Activated T-helper 1 cell treated with Interleukin-2 at 50 U/mL for 16 hours (primary cell): ENCODE results near the gene FAM168B.
"Not testable (repeated sequence)": the region's sequence is repeated elsewhere in the genome, so short reads cannot be mapped to it uniquely, and the experiment has no call there.

Source experiments
- DNase-seq: peaks from one replicate; pipeline ENCODE4 v3.0.0-alpha.2; 2020; ENCODE audit warnings: low read depth

The FAM168B gene, protein sequence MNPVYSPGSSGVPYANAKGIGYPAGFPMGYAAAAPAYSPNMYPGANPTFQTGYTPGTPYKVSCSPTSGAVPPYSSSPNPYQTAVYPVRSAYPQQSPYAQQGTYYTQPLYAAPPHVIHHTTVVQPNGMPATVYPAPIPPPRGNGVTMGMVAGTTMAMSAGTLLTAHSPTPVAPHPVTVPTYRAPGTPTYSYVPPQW

DNA sequence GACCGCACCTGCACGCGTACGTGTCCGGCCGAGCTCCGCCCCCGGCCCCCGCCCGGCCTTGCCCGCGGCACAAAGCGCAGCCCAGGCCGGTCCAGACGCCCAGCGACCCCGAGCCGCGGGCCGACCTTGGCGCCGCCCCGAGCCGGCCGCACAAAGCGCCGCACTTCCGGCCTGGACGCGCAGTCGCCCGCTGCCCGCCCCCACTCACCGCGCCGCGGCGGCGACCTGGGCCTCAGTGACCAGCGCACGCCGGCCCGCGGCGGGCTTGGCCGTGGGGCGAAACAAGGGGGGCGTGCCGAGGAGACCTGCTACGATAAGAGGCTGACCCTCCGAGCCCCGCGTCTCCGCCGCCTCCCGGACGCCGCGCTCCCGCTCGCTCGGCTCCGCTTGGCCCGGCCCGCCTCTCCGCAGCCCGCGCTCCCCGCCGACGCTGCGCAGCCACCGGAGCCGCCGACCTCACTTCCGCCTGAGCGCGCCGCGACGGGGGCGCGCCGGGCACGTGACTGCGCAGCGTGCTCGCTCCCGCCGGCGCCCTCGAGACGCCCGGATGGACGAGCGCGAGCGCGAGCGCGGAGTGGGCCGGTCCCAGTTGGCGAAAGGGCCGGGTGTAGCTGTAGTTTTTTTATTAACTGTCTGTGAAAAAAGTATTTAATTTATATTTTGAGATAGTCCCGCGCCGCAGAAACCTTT, at the start of gene FAM168B:
FAM168B (minus strand) TSS at position 455 of the 690 bp plus-strand sequence. CDS start 10,814 bp downstream, outside the sequence.
- peak; percentile 85 for DNase-seq

DNA sequence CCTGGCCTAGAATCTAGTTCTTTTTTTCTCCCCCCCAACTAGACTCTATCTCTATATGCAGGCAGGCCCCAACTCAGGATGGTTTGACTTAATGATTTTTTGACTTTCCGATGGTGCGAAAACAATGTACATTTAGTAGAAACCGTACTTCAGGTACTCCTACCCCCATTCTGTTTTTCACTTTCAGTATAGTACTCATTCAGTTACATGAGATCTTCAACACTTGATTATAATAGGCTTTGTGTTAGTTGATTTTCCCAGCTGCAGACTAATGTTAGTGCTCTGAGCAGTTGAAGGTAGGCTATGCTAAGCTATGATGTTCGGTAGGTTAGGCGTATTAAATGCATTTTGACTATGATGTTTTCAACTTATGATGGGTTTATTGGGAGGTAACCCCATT, 49.6 kb upstream of the FAM168B start:
- no peak for DNase-seq

DNA sequence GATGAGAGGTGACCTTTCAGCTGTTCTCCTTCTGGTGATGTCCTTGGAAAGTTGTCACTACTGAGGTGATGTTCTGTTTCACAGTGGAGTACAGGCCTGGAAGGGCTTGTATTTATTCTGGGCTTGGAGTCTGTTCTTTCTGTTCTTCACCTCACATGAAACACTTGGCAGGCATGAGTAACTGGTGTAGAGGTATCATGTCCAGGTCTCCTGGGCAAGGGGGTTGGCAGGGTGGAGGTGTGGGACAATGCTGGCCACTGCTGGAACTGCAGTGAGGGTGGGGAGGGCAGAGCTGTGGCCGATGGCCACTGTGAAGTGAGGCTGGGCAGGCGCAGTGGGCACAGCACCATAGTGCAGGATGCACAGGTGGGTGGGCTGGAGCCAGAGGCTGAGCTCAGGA, 47.3 kb upstream of the FAM168B start:
- DNase-seq = no peak

DNA sequence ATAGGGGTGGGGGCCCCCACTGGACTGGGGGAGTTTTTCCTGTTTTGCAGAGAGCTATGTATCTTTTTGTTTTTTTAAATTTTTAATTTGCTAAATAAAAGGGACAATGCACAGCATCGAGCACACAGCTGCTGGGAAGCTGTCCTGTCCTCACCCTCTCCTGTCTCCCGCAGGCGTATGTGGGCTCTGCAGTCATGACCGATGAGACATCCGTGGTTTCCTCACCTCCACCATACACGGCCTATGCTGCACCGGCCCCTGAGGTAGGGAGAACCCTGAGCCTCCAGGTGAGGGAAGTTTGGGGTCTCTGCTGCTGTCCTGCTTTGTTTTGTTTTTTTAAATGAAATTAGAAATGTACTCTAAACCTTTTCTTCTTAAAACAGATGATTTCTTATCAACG, 39.5 kb upstream of the FAM168B start:
- DNase-seq = no peak

DNA sequence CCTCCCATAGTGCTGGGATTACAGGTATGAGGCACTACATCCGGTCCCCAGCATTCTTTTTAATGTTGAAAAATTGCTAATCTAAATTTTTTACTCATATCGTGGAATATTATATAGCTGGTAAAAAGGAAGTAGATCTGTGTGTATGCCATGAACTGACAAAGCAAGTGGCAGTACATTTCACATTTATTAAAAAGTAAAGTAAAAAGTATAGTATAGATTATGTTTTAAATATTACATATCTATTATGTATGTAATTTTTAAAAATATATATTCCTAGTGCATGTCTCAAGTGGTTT, 37.0 kb upstream of the FAM168B start:
- DNase-seq = no peak

DNA sequence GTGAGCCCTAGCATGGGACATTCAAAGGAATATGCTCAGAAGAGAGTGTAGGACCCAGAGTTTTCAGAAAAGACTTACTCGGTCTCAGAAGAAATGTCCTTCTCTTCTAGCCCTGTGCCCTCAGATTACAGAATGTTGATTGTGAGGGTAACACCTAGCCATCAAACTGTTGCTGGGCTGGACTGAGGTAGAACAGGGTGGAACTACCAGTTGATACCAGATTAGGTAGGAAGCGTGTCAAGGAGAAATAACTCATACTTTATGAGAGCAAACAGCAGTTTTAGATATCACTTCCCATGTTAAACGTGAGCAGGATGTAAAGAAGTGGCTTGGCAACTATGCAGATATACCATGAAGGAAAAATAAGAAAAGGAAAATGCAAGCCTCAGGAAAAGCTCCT, 34.7 kb upstream of the FAM168B start:
- no peak for DNase-seq

DNA sequence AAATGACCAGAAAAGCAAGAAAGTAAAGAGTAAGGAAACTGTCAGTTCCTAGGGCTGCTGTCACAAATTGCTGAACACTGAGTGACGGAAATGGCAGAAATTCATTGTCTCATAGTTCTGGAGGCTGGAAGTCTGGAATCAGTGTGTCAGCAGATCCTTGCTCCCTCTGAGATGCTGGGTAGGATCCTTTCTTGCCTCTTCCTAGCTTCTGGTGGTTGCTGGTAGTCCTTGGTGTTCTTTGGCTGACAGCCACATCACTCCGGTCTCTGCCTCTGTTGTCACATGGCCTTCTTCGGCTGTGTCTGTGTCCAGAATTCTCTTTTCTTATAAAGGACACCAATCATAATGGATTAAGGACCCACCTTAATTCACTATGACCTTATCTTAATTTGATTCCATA, 33.8 kb upstream of the FAM168B start:
- no peak for DNase-seq

DNA sequence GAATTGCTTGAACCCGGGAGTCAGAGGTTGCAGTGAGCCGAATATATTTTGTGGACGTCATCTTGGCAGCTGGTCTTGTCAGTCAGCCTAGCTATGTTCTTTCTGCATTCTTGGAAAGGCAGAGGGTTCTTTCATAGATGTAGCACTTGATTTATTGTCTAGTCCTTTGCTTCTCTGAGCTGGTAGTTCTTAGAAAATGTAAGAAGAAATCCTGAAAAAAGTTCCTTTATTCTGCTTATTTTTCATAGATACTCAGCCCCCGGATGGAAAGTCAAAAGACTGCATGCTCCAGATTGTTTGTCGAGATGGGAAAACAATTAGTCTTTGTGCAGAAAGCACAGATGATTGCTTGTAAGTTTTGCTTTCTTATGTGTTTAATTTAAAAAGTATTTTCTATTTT, 33.2 kb upstream of the FAM168B start:
- DNase-seq = no peak

DNA sequence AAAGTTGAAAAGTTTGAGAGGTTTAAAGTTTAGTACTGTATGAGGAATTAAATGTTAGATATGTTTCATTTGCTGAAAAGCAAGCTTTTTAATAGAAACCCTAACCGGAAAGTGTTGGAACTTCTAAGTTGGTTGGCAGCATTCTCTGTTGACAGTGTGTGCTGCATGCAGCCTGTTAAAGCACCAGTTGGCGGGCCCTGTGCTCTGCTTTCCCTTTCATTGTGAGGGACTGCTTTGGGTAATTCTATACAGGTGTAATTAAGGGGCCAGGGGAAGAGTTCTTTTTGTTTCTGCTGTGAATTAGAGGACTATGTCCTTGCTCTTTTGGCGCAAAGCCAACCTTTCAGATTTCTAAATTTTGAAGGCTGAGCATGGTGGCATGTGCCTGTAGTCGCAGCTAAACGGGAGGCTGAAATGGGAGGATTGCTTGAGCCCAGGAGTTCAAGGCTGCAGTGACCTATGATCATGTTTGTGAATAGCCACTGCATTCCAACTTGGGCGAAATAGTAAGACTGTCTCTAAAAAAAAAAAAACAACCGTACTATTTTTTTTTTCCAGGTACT, 32.0 kb upstream of the FAM168B start:
- no peak for DNase-seq

DNA sequence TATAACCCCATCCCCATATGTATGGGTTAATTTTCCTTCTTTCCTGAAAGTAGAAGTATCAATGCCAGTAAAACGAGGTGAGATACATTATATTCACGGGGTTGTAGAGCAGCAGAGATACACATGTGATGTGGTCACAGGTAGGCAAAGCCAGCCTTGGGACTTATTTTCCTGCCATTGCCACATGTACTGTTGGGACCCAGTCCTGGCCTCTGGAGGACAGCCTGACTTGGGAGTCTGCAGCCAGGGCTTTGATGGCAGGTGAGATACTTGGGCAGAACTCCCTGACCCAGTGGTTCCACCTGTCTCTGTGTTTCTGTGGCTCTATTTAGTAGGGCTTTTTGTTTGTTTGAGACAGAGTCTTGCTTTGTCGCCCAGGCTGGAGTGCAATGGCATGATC, 29.9 kb upstream of the FAM168B start:
- no peak for DNase-seq

DNA sequence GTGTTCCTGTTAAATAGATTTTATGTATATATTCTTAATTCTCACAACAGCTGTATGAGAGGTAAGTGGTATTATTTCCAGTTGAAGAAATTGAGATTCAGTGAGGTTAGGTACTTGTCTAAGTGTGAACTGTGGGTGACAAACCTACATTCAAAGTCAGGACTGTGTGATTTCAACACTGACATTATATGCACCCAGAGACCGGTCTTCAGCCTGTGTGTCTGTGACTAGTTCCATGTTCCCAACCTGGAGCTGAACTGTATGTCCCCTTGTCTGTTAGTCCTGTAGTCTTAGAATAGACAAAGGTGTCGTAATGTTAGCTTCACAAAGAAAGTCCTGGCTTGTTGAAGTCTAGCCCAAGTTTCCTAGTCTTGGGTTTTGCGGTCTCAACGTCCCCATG, 29.2 kb upstream of the FAM168B start:
- DNase-seq = no peak

DNA sequence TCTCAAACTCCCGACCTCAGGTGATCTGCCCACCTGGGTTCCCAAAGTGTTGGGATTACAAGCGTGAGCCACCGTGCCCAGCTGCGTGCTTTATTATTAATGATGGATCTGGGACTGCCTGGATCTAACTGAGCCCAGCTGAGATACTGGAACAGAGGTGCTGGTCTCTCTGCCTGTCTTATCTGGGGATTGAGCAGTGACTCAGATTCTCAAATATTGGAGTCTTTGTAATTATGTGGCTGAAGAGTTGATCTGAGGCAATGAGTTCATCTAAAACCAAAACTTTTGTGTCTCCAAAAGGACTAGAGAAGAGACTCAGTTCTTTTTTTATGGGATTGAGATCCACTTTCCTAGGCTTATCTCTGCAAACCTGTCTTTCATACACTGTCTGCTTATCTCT, 28.2 kb upstream of the FAM168B start:
- DNase-seq = no peak

DNA sequence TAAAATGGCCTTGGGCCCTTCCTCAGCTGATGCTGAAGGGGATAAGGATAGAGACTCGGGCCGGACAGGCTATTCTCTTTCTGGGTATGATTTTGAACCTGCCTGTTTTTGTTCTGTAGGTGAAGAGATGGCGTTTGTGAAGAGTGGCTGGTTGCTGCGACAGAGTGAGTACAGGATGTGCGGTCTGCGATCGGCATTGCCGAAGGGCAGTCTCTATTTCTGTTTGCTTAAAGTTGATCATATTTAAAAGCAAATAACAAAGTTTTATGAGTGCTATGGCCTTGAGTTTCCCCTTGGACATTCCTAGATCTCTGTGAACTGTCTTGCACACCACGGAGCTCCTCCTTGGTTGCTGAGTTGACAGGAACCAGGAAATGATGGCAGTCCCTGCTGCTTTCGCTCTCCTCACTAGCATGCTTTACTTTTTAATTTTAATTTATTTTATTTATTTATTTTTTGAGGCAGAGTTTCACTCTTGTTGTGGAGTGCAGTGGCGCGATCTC, 27.6 kb upstream of the FAM168B start:
- DNase-seq = no peak

DNA sequence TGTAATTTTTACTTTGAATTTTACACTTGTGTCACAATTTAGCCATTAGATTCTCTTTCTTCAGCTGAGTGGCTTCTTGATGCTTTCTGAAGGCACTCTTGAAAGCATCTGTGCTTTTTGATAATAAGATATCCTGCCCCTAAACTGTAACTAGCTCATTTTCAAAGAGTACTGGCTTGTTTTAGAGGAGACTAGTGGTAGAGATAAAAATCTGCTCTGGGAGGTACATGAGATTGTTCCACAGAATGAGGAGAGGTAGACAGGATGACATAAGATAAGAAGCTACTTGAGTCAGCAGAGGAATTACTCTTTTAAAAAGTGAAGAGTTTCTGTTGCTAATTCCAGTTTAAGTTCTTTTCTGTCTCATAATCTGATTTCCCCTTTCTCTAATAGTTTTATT, 22.5 kb upstream of the FAM168B start:
- no peak for DNase-seq

DNA sequence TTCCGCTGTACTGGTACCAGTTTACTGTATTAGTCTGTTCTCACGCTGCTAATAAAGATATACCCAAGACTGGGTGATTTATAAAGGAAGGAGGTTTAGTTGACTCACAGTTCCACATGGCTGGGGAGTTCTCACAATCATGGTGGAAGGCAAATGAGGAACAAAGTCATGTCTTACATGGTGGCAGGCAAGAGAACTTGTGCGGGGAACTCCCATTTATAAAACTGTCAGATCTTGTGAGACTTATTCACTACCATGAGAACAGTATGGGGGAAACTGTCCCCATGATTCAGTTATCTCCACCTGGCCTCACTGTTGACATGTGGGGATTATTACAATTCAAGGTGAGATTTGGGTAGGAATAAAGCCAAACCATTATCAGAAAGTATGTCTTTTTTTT, 21.7 kb upstream of the FAM168B start:
- not testable (repeated sequence) for DNase-seq

DNA sequence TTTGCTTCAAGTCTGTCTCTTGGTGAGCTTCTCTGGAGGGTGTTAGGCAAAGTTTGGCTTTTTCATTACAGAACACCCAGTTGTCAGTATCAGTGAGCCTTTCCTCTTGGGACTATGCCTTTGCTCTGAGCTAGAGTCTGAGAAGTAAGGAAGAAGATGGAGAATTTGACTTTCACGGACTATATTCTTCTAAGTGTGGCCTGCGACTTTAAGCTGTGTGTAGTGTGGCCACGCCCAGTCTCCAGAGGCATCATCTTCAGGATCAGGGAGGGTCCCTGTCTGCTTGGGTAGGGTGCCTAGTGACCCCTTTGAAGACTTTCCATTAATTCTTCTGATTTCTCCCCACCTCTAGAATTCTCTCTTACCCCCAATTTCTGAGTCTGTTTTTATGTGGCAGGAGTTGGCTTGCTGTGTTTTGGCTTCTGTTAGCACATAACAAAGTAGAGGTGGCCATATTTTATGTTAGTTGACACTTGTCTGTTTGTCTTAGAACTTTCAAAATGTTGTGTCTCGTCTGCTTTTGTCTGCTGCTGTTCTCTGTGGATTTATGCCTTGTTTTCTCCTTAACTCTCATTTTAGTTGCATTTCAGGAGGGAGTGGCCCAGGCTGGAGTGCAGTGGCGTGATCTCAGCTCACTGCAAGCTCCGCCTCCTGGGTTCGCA, 20.4 kb upstream of the FAM168B start:
- no peak for DNase-seq

DNA sequence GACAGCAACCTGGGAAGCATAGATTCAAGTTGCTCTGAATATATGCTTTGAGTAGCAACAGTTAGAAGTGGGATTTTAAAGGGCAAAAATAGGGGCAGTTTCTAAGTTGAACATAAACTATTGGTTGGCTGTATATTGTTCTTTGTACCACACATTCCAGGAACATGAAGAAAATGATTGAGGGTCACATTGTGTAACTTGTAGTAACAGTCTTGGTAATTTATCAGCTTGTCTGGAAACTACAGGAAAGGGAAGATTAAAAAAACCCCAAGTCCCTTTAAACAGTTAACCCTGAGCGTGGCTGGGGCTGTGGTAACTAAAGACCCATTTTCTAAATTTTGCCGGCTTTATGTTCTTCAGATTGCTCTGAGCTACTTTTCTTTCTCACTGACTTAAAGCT, 19.3 kb upstream of the FAM168B start:
- DNase-seq = no peak

DNA sequence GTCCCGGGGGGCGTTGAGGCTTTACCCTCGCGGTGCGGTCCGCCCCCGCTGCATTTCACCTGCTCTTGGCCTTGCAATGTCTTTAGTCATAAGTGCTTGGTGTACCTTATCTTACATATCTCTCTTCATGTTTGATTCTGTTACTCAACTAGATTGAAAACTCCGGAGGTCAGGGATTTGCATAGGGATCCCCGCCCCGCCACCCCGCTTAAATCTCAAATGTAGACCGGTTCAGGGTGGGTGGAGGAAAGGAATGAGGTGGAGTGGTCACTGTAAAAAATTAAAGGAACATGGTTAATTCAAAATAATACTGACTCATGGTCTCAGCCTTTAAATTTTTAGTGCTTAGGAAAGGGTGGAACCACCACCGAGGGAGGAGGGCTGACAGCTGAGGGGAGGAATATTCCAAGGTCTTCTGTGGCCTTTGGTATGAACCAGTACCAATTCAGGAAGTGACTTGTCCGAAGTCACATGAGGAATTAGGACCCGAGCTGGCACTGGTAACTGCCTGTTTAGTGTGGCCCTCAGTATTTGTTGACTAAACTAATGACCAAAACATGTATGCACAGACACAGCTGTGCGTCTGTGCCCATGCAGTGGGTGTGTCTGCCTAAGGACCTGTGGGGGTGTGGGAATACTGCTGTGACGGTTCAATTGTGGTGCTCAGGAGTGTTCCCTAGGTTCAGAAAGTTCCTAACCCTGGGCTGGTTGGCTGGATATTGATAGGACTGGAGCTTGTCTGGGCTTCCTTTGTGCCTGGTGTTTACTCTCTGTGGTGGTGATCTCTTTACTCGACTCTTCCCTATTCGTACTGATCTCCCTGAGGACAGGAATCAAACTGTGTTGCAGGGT, 12.9 kb upstream of the FAM168B start:
- no peak for DNase-seq

DNA sequence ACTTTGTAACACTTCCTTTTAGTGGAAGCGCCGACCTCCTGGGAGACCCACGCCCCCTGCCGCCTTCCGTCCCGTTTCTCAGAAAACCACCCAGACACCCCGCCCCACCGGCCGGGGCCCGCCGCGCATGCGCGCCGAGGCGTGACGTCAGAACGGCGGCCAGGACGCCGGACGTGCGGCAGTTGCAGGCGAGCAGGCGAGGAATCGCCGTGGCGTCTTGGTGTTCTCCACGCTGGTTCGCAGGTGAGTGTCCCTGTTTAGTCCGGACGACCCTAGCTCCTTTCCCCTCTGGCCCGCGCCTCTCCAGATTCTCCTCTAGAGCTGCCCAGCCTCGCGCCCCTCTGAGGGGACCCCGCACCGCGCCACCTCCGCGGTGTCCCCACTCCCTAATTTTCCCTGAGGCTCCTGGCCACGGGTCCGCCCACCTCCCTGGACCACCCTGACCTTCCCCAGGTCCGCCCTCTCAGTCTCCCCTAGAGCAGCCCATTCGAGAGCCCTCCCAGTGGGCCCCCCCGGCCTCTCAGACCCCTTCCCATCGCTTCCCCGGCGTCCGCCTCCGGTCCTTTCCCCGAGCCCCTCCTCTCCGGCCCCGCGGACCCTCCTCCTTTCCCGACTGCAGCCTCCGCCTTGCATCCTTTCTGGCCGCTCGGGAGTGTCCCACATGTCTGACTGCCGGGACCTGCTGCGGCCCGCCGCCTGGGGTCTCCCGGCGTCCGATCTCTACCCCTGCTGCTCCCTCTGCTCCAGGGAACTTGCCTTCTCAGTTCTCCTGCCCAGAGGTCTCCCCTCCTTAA, 12.1 kb upstream of the FAM168B start, which contains the start of gene PLEKHB2:
PLEKHB2 (plus strand) TSS at position 181 of the 794 bp plus-strand sequence. CDS start 15,606 bp downstream, outside the sequence.
- DNase-seq = peak; percentile 91

DNA sequence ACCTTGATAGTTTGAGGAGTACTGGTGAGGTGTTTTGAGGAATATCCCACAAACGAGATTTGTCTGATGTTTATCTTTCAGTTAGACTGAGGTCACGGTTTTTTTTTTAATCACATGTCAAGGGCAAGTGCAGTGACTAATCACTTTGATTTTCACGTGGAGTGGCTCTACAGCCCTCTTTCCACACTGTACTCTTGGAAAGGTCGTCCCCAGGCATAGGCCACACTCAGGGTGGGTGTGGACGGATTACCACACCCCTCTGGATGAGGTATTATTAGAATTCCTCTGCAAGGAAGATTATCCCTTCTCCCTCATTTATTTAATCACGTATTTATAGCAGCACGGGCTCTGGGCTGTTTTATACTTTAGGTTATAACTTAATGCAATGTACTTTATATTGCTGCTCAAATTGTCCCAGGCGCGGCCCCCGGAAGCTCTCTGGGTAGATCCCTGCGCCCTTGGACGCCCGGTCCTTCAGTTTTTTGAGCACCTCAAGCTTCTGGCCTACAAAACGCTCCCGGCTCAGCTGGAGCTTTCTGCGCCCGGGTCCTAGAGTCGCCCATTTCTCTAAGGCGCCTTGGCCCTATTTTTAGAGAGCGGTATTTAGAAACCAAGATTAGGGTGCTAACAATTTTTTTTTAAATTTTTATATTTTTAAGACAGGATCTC, 11.4 kb upstream of the FAM168B start:
- DNase-seq = peak; percentile 18

DNA sequence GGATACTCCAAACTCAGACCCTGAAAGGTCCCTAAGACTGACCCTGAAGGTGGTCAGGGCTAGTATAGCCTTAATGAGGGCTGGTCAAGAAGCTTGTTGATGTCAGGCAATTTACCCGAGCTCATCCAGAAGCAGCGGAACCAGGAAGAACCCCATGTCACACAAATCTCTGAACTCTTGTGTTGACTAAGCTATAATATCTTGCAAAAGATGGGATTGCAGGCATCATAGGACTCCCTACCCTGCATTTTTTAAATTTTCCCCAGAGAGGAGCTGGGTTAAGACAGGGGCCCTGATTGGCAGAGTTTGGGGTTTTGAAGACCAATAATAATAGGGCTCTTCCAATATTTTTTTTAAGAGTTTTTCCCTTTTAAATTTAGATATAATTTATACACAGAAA, 9.9 kb upstream of the FAM168B start:
- DNase-seq = no peak
